ENCODE data around the gene CALML5.

The CALML5 gene

GRCh38 chr10:5538446-5538845 is 39.1 kb upstream of the CALML5 start:
- Mint-ChIP-seq H3K27ac (no peak overlapping the region), H3K4me3 (no peak overlapping the region), H3K36me3 (ENCODE audit: low read depth) (peaks cover 3% of the 10 kb centered on the region), H3K27me3 (no peaks in the 10 kb centered on the region), H3K4me1 (no peaks in the 10 kb centered on the region), H3K9me3 (peaks cover 14% of the 10 kb centered on the region)
- ATAC-seq (no peak), DNase-seq (no peak)

- no peak overlapping the region for H3K4me3 Mint-ChIP-seq
- H3K36me3 Mint-ChIP-seq (ENCODE audit: low read depth), result peaks cover 3% of the 10 kb centered on the region
- DNase-seq (no peak), ATAC-seq (no peak)
- H3K9me3 Mint-ChIP-seq, result peaks cover 10% of the 10 kb centered on the region
- no peaks in the 10 kb centered on the region for H3K4me1 Mint-ChIP-seq
- no peak overlapping the region for H3K27ac Mint-ChIP-seq
- H3K27me3 Mint-ChIP-seq, result no peaks in the 10 kb centered on the region
These were observed 38.3 kb upstream of the CALML5 start for GRCh38 chr10:5537684-5538083.

- no peak overlapping the region for H3K27ac Mint-ChIP-seq
- peaks cover under 1% of the 10 kb centered on the region for H3K9me3 Mint-ChIP-seq
- no peak overlapping the region for H3K4me3 Mint-ChIP-seq
- no peak for DNase-seq
- no peak for ATAC-seq
- no peaks in the 10 kb centered on the region for H3K27me3 Mint-ChIP-seq
- H3K36me3 Mint-ChIP-seq (ENCODE audit: low read depth), result no peaks in the 10 kb centered on the region
- H3K4me1 Mint-ChIP-seq, result no peaks in the 10 kb centered on the region
These were observed 37.2 kb upstream of the CALML5 start for GRCh38 chr10:5536486-5537081.

GRCh38 chr10:5534880-5535856 is 35.8 kb upstream of the CALML5 start:
- Mint-ChIP-seq H3K27ac (no peak overlapping the region), H3K9me3 (no peaks in the 10 kb centered on the region), H3K27me3 (no peaks in the 10 kb centered on the region), H3K36me3 (ENCODE audit: low read depth) (no peaks in the 10 kb centered on the region), H3K4me1 (no peaks in the 10 kb centered on the region), H3K4me3 (no peak overlapping the region)
- DNase-seq (no peak), ATAC-seq (no peak)

GRCh38 chr10:5534051-5534821 is 34.9 kb upstream of the CALML5 start:
- H3K27ac Mint-ChIP-seq, result no peak overlapping the region
- no peaks in the 10 kb centered on the region for H3K36me3 Mint-ChIP-seq (ENCODE audit: low read depth)
- H3K4me1 Mint-ChIP-seq, result no peaks in the 10 kb centered on the region
- DNase-seq (no peak), ATAC-seq (no peak)
- H3K27me3 Mint-ChIP-seq, result no peaks in the 10 kb centered on the region
- H3K9me3 Mint-ChIP-seq, result no peaks in the 10 kb centered on the region
- H3K4me3 Mint-ChIP-seq, result no peak overlapping the region

GRCh38 chr10:5533098-5533731 is 33.8 kb upstream of the CALML5 start:
- Mint-ChIP-seq H3K27ac (no peak overlapping the region), H3K36me3 (ENCODE audit: low read depth) (no peaks in the 10 kb centered on the region), H3K9me3 (no peaks in the 10 kb centered on the region), H3K4me1 (no peaks in the 10 kb centered on the region), H3K27me3 (no peaks in the 10 kb centered on the region), H3K4me3 (no peak overlapping the region)
- ATAC-seq (no peak), DNase-seq (no peak)

GRCh38 chr10:5532618-5533097 is 33.3 kb upstream of the CALML5 start:
- no peak overlapping the region for H3K4me3 Mint-ChIP-seq
- DNase-seq (no peak), ATAC-seq (no peak)
- no peaks in the 10 kb centered on the region for H3K9me3 Mint-ChIP-seq
- no peaks in the 10 kb centered on the region for H3K27me3 Mint-ChIP-seq
- no peaks in the 10 kb centered on the region for H3K36me3 Mint-ChIP-seq (ENCODE audit: low read depth)
- H3K4me1 Mint-ChIP-seq, result no peaks in the 10 kb centered on the region
- H3K27ac Mint-ChIP-seq, result no peak overlapping the region

GRCh38 chr10:5532307-5532605 is 32.9 kb upstream of the CALML5 start:
- Mint-ChIP-seq H3K36me3 (ENCODE audit: low read depth) (no peaks in the 10 kb centered on the region), H3K4me3 (no peak overlapping the region), H3K27ac (no peak overlapping the region), H3K9me3 (no peaks in the 10 kb centered on the region), H3K27me3 (no peaks in the 10 kb centered on the region), H3K4me1 (no peaks in the 10 kb centered on the region)
- ATAC-seq (no peak), DNase-seq (no peak)

GRCh38 chr10:5531558-5532306 is 32.4 kb upstream of the CALML5 start:
- DNase-seq (no peak), ATAC-seq (no peak)
- Mint-ChIP-seq H3K27me3 (no peaks in the 10 kb centered on the region), H3K36me3 (ENCODE audit: low read depth) (no peaks in the 10 kb centered on the region), H3K4me3 (no peak overlapping the region), H3K27ac (no peak overlapping the region), H3K9me3 (no peaks in the 10 kb centered on the region), H3K4me1 (no peaks in the 10 kb centered on the region)

GRCh38 chr10:5530846-5531557 is 31.6 kb upstream of the CALML5 start:
- H3K27ac Mint-ChIP-seq, result no peak overlapping the region
- no peak for DNase-seq
- ATAC-seq, result no peak
- no peak overlapping the region for H3K4me3 Mint-ChIP-seq
- no peaks in the 10 kb centered on the region for H3K36me3 Mint-ChIP-seq (ENCODE audit: low read depth)
- H3K4me1 Mint-ChIP-seq, result no peaks in the 10 kb centered on the region
- H3K9me3 Mint-ChIP-seq, result no peaks in the 10 kb centered on the region
- H3K27me3 Mint-ChIP-seq, result no peaks in the 10 kb centered on the region

- H3K27me3 Mint-ChIP-seq, result peaks cover 2% of the 10 kb centered on the region
- H3K4me3 Mint-ChIP-seq, result no peak overlapping the region
- H3K27ac Mint-ChIP-seq, result no peak overlapping the region
- DNase-seq (no peak), ATAC-seq (no peak)
- H3K4me1 Mint-ChIP-seq, result no peaks in the 10 kb centered on the region
- no peaks in the 10 kb centered on the region for H3K36me3 Mint-ChIP-seq (ENCODE audit: low read depth)
- no peaks in the 10 kb centered on the region for H3K9me3 Mint-ChIP-seq
These were observed 31.0 kb upstream of the CALML5 start for GRCh38 chr10:5530412-5530806.

- DNase-seq (no peak), ATAC-seq (no peak)
- H3K36me3 Mint-ChIP-seq (ENCODE audit: low read depth), result no peaks in the 10 kb centered on the region
- H3K27ac Mint-ChIP-seq, result no peak overlapping the region
- H3K4me1 Mint-ChIP-seq, result no peaks in the 10 kb centered on the region
- H3K27me3 Mint-ChIP-seq, result peaks cover 2% of the 10 kb centered on the region
- no peaks in the 10 kb centered on the region for H3K9me3 Mint-ChIP-seq
- no peak overlapping the region for H3K4me3 Mint-ChIP-seq
These were observed 30.5 kb upstream of the CALML5 start for GRCh38 chr10:5529702-5530411.
